Activated naive CD4-positive, alpha-beta T cell treated with anti-CD3 and anti-CD28 coated beads, Interleukin-2, amount 10 ng/mL, durations not matched to agents 7 days and 5 days (primary cell): ENCODE data around the gene BCORL1.

Experiments
- CTCF ChIA-PET: fragments of 350-600 bp; sonication (Branson Sonifier 250); formaldehyde crosslinking; loops from one replicate; lab custom pipeline; 2021; ENCODE audit warnings: antibody characterized with exemption; lab: Charles Lee
- DNase-seq: peaks from one replicate; pipeline ENCODE4 v3.0.0-alpha.2; 2020
- H3K27ac Mint-ChIP-seq: one replicate; pipeline ENCODE4 v1.8.0; 2021; ENCODE audit warnings: mild to moderate bottlenecking, moderate library complexity, mixed read lengths
- H3K27me3 Mint-ChIP-seq: one replicate; pipeline ENCODE4 v1.8.0; 2021; ENCODE audit warnings: mild to moderate bottlenecking, mixed read lengths
- H3K36me3 Mint-ChIP-seq: one replicate; pipeline ENCODE4 v1.8.0; 2021; ENCODE audit warnings: mixed read lengths
- H3K4me1 Mint-ChIP-seq: one replicate; pipeline ENCODE4 v1.8.0; 2021; ENCODE audit warnings: mixed read lengths
- H3K4me3 Mint-ChIP-seq: one replicate; pipeline ENCODE4 v1.8.0; 2021; ENCODE audit warnings: mild to moderate bottlenecking, moderate library complexity, mixed read lengths
- H3K9me3 Mint-ChIP-seq: one replicate; pipeline ENCODE4 v1.8.0; 2021; ENCODE audit warnings: mixed read lengths

Gene BCORL1

GRCh38 chrX:130093271-130093670 lies 110.8 kb downstream of the BCORL1 start:
- DNase-seq = no peak
- H3K4me1 Mint-ChIP-seq = peaks cover 76% of the 10 kb centered on the region
- H3K27me3 Mint-ChIP-seq = peaks cover 4% of the 10 kb centered on the region
- H3K36me3 Mint-ChIP-seq = peaks cover 17% of the 10 kb centered on the region
- no peak overlapping the region for H3K4me3 Mint-ChIP-seq
- H3K27ac Mint-ChIP-seq = peak overlapping the region; percentile 45
- CTCF ChIA-PET = no interaction called here
- H3K9me3 Mint-ChIP-seq = no peaks in the 10 kb centered on the region

DNA sequence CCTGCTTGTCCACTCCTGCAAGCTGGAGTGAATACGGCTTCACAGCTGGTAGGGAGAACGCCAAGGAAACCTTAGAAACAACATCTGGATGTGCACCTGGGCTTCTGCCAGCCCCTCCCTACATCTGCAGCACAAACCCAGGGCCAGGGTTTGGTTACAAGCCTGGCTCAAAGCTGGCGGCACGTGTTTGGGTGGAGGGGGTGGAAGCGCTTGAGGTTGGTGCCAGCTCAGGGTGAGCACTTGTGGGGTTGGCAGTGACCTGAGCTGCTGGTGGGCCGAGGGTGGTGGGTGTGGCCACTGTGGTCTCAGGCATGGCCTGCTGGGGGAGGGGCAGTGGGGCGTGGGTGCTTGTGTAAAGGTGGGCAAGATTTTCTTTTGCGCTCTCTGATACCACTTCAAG lies 112.3 kb downstream of the BCORL1 start:
- DNase-seq = no peak
- CTCF ChIA-PET = interaction anchor here (1.2 to 2.0 kb wide), 2 partner anchors 9 to 15 kb away, joined by 3 to 4 read pairs; no protein-coding TSS in a partner anchor
- Mint-ChIP-seq H3K4me3 (no peak overlapping the region), H3K27me3 (peaks cover 4% of the 10 kb centered on the region), H3K27ac (no peak overlapping the region), H3K36me3 (peaks cover 16% of the 10 kb centered on the region), H3K9me3 (no peaks in the 10 kb centered on the region), H3K4me1 (peaks cover 80% of the 10 kb centered on the region)

DNA sequence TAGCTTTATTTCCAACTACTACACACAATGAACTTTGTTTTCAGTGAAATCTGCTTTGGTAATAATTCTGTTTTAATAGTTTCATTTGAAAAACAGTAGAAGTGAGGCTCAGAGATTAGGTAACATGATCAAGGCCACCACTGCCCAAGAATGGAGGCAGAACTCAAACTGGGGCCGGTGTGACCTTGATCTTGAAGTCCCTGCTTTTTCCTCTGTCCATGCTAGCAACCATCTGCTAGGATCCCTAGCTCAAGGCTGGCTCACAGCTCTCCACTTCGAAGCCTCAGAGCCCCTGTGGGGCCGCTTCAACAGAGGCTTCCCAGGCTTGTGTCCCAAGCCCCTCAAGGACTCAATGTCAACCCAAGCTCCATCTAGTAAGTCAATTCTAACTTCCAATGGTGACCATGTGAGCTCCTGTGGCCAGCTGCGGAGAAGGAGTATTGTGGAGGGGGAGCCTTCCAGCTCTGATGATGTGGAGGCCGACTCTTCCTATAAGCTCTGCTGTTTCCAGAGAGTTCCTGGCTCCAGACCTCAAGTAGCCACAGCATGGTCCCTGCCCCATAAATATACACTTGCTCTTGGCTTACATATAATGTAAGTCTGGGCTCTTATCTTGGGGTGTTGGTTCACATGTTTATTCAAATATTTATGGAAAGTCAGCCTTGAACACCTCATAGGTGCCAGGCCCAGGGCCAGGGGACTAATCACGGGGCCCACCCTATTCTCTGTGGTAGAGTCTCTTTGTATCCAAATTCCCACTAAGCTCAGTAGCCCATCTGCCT lies 113.0 kb downstream of the BCORL1 start:
- Mint-ChIP-seq H3K4me1 (peaks cover 82% of the 10 kb centered on the region), H3K27ac (no peak overlapping the region), H3K27me3 (peaks cover under 1% of the 10 kb centered on the region), H3K36me3 (peaks cover 18% of the 10 kb centered on the region), H3K9me3 (no peaks in the 10 kb centered on the region), H3K4me3 (no peak overlapping the region)
- CTCF ChIA-PET = interaction anchor here (0.7 to 2.0 kb wide), 3 partner anchors 10 to 26 kb away, joined by 3 to 4 read pairs (median 3); no protein-coding TSS in a partner anchor
- no peak for DNase-seq

- peaks cover 81% of the 10 kb centered on the region for H3K4me1 Mint-ChIP-seq
- H3K9me3 Mint-ChIP-seq = no peaks in the 10 kb centered on the region
Measured at GRCh38 chrX:130097507-130098209, 115.2 kb downstream of the BCORL1 start.

GRCh38 chrX:130098210-130098552 lies 115.7 kb downstream of the BCORL1 start:
- CTCF ChIA-PET = interaction anchor here (1.7 kb wide), 1 partner anchor 16 kb away, joined by 3 read pairs; no protein-coding TSS in a partner anchor
- H3K36me3 Mint-ChIP-seq = peaks cover 23% of the 10 kb centered on the region
- peak overlapping the region; percentile 31 for H3K4me3 Mint-ChIP-seq
- no peaks in the 10 kb centered on the region for H3K9me3 Mint-ChIP-seq
- DNase-seq = no peak
- no peaks in the 10 kb centered on the region for H3K27me3 Mint-ChIP-seq
- peaks cover 80% of the 10 kb centered on the region for H3K4me1 Mint-ChIP-seq
- peak overlapping the region; percentile 77 for H3K27ac Mint-ChIP-seq

More at GRCh38 chrX:130097507-130098209, 115.2 kb downstream of the BCORL1 start:
- CTCF ChIA-PET = interaction anchor here (1.7 kb wide), 1 partner anchor 15 kb away, joined by 3 read pairs; no protein-coding TSS in a partner anchor
- no peaks in the 10 kb centered on the region for H3K27me3 Mint-ChIP-seq
- DNase-seq = peak; percentile 42
- peaks cover 23% of the 10 kb centered on the region for H3K36me3 Mint-ChIP-seq
- peak overlapping the region; percentile 31 for H3K4me3 Mint-ChIP-seq
- H3K27ac Mint-ChIP-seq = peak overlapping the region; percentile 77

DNA sequence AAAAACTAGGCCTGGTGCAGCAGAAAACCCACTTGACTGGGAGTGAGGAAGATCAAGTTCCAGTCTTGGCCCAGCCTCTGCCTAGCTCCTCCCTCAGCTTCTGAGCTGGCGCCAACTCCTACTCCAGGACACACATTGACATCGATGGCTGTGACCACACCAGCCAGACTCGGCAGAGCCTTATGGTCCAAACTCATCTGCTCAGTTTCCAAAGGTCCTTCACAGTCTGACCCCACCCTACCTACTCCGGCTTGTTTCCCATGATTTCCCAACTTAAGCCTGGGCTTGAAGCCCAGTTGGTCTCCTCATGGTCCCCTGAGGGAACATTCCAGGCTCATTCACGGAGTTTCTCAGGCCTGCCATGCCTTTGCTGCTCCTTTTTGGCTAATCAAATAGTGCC lies 117.7 kb downstream of the BCORL1 start:
- H3K27me3 Mint-ChIP-seq = no peaks in the 10 kb centered on the region
- no peak for DNase-seq
- H3K36me3 Mint-ChIP-seq = peaks cover 26% of the 10 kb centered on the region
- CTCF ChIA-PET = no interaction called here
- no peaks in the 10 kb centered on the region for H3K9me3 Mint-ChIP-seq
- no peak overlapping the region for H3K27ac Mint-ChIP-seq
- peaks cover 76% of the 10 kb centered on the region for H3K4me1 Mint-ChIP-seq
- no peak overlapping the region for H3K4me3 Mint-ChIP-seq

DNA sequence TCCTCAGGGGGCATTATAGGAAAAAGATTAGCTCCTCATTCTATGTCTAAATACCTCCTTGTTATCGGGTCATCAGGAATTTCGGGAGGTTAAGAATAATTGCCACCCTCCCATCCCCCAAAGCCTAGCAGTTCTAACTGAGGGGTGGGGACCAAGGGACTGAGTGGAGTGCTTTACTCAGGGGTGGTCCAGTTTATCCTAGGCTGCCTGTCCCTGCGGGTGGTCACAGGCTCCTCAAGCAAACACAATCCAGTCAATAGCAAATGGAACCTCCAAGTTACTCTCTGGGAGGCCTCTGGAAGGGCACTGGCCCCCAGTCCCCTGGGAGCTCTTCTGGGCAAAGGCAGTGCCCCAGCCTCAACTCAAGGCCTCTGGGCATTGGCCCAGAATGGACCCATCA lies 121.2 kb downstream of the BCORL1 start:
- Mint-ChIP-seq H3K4me1 (peaks cover 64% of the 10 kb centered on the region), H3K9me3 (no peaks in the 10 kb centered on the region), H3K36me3 (peaks cover 31% of the 10 kb centered on the region), H3K27ac (no peak overlapping the region), H3K4me3 (no peak overlapping the region), H3K27me3 (no peaks in the 10 kb centered on the region)
- CTCF ChIA-PET = no interaction called here
- no peak for DNase-seq

- no peak overlapping the region for H3K4me3 Mint-ChIP-seq
- no peaks in the 10 kb centered on the region for H3K9me3 Mint-ChIP-seq
- CTCF ChIA-PET = interaction anchor here (2.2 to 2.4 kb wide), 2 partner anchors 14 to 26 kb away, joined by 5 to 6 read pairs; no protein-coding TSS in a partner anchor
- DNase-seq = no peak
- peaks cover 55% of the 10 kb centered on the region for H3K4me1 Mint-ChIP-seq
- no peak overlapping the region for H3K27ac Mint-ChIP-seq
- no peaks in the 10 kb centered on the region for H3K27me3 Mint-ChIP-seq
- H3K36me3 Mint-ChIP-seq = peaks cover 30% of the 10 kb centered on the region
Measured at GRCh38 chrX:130105244-130105643, 122.8 kb downstream of the BCORL1 start.

- Mint-ChIP-seq H3K27me3 (no peaks in the 10 kb centered on the region), H3K36me3 (peaks cover 22% of the 10 kb centered on the region), H3K4me3 (no peak overlapping the region), H3K4me1 (peaks cover 46% of the 10 kb centered on the region), H3K9me3 (no peaks in the 10 kb centered on the region), H3K27ac (peak overlapping the region; percentile 76)
- no peak for DNase-seq
- CTCF ChIA-PET = interaction anchor here (2.2 to 2.4 kb wide), 2 partner anchors 13 to 26 kb away, joined by 5 to 6 read pairs; no protein-coding TSS in a partner anchor
Measured at GRCh38 chrX:130106071-130106470, 123.6 kb downstream of the BCORL1 start.
